ENCODE measurements around the gene NFASC.

Gene NFASC

GRCh38 chr1:204870160-204870912 lies at the start of gene NFASC:
Gene NFASC (plus strand): TSS chr1:204870862. CDS start chr1:204944316, 73,454 bp downstream.
- DNase-seq: no peak

DNA sequence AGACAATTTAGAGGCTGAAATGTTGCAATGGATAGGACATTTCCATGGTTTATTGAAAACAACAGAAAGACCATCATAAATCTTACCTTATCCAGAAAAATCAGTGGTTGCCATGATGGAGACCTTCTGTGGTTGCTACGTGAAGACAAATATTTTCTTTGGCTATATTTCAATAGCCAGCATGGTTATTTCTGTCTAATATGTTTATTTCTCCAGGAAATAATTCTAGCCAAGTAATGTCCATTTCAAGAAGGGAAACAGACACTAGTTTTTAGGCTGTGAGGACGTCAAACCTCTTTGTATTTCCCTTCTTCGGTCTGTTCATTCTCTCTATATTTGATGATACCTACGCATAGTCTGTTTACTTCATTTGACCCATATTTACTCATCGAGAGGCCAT lies 49.2 kb upstream of the NFASC start:
- DNase-seq: no peak

DNA sequence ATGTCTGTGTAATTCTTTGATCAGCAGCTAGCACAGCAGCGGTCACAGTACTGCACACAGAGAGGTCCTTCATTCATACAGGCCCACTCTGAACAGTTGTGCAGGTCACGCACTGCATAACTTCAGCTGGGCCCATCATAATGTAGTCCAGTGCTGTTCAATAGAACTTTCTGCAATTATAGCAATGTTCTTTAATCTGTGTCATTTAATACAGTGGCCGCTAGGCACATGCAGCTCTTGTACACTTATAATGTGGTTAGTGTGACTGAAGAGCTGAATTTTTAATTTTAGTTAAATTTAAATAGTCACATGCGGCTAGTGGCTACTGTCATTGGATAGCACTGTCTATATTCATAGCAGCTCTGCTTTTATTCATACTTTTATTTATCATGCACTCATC lies 48.7 kb upstream of the NFASC start:
- no peak for DNase-seq

- peak; percentile 57 to 76 for DNase-seq
Measured at GRCh38 chr1:204826970-204827369, 43.7 kb upstream of the NFASC start.

GRCh38 chr1:204828352-204828850 lies 42.3 kb upstream of the NFASC start:
- DNase-seq: peak; percentile 78 to 82

GRCh38 chr1:204829133-204829825 lies 41.4 kb upstream of the NFASC start:
- peak in 1 of 2 experiments; percentile 41 for DNase-seq

DNA sequence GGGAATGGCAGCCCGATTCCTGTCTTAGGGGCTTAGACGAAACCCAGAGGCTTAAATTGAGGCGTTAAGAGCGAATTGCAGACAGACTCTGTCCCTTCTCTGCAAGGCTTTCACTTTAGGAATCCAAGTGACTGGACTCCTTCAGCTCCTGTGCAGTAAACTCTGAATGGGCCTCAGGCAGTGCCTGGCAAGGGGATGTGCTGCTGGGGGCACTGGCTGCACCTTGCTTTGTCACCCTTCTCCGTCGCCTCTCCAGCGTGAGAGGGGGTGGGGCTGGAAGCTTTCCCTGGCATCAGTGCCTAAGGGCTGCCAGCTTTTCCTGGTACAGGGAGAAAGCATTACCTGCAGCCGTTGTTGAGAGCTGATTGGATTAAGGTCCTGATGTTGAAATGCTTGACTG lies 39.9 kb upstream of the NFASC start:
- no peak for DNase-seq

- DNase-seq: no peak
Measured at GRCh38 chr1:204831186-204831585, 39.5 kb upstream of the NFASC start.

- no peak for DNase-seq
Measured at GRCh38 chr1:204834336-204834735, 36.3 kb upstream of the NFASC start.

GRCh38 chr1:204834752-204835151 lies 35.9 kb upstream of the NFASC start:
- no peak for DNase-seq

DNA sequence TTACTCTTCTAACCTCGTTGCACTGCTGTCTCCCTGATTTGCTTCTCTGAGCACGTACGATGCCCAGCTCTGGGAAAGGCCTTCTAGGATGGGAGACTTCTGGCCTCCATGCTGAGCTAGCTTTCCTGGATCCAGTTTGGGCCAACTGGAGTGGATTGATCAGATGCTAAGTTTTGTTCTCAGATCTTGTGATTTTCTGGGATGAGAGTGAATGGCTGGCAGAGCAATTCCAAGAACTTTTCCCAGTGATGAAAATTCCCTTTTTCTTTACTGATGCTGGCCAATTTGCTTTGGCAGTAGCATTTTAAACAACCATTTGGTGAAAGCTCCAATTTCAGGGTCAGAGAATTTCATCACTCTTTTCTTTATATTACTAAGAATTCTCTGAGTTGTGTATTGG lies 34.9 kb upstream of the NFASC start:
- DNase-seq: no peak

GRCh38 chr1:204836856-204837255 lies 33.8 kb upstream of the NFASC start:
- no peak for DNase-seq

DNA sequence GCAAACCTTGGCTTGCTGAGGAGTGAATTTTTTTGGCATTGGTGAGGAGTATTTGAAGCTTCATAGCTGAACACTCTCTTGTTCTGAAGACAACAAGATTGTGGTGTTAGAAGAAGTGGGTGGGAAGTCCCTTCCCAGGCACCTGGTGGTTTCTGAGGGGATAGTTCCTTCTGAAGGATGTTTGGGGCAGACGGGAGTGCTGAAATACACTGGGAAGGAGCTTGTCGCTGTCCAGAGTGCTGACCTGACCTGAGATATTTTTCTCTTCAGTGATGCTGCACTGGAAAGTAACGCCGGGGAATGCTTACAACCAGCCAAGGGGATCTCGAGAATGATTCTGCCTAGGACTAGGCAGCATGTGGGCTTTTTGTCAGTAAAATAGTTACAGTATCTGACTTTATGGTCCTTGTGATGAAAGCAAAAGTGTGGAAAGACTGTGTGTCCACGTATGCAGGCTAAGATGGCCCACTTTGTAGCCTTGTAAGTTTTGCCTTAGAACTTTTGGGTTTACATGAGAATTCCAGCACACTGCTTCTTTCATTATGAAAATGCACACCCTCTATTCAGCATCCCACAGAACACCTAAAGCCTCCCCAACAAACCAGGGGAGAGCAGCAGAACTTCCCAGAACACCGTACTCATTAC lies 33.1 kb upstream of the NFASC start:
- DNase-seq: no peak

- DNase-seq: no peak
Measured at GRCh38 chr1:204841316-204841715, 29.3 kb upstream of the NFASC start.

GRCh38 chr1:204841798-204842197 lies 28.9 kb upstream of the NFASC start:
- no peak for DNase-seq

GRCh38 chr1:204842369-204842768 lies 28.3 kb upstream of the NFASC start:
- no peak for DNase-seq

GRCh38 chr1:204842892-204843291 lies 27.8 kb upstream of the NFASC start:
- peak; percentile 82 to 86 for DNase-seq

DNA sequence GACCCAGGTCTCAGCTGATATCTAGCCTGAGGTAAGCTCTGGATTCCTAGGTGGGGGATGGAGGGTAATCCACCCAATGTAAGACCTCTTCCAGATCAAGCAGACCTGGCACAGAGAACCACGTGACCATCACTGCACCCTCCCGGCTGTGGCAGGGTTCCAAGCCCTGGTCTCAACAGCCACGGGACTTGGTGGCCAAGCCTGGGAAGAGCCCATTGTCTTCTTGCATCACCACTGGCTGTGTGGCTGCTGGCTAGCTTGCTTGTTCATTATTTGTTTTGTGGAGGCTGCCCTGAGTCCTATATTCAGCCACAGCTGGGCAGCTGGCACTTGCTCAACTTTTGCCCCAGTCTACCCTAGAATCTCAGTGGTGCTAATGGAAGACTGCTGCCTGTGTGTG lies 24.1 kb upstream of the NFASC start:
- DNase-seq: peak; percentile 84 to 92

- no peak for DNase-seq
Measured at GRCh38 chr1:204848579-204848978, 22.1 kb upstream of the NFASC start.

- no peak for DNase-seq
Measured at GRCh38 chr1:204852854-204853253, 17.8 kb upstream of the NFASC start.

- no peak for DNase-seq
Measured at GRCh38 chr1:204853436-204853835, 17.2 kb upstream of the NFASC start.

GRCh38 chr1:204854286-204854685 lies 16.4 kb upstream of the NFASC start:
- DNase-seq: no peak

DNA sequence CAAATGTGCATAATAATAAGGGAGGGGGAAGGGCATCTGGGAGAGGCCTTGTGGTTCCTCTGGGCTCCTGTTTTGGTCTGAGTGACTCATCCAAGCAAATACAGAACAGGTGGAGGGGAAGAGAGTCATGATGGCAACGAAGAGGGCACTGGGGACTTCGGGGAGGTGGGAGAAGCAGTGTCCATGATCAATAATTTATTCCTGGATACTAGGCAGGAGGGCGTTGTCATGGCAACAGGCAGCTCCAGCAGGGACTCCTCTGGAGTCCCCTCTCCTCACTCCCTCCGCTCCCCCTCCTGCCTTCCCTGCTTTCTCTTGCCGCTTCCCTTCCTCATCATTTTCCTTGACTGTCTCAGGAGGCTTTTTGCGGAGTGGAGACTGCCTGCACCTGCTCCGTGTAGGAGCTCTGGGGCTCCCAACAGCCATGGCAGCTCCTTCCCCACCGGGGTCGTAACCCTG lies 12.3 kb upstream of the NFASC start:
- DNase-seq: peak; percentile 91

DNA sequence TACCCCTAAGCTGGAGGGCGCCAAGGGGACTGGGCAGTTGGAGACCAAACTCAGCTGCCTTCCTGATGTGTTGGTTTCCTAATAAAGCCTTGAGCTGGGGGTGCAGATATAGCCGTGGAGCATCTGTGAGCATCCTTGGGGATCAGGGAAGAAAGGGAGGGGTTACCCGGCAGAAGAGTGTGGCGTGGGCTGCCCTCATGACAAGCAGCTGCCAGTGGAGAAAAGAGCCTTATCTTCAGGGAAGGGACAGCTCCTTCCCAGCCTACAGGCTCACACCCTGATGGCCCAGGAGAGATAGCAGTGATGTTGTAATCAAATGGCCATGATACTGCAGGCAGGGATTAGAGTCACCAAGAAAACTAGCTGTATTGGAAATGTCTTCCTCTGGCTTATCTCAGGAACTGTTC lies 10.8 kb upstream of the NFASC start:
- DNase-seq: no peak

All from SHP77 (cell line).